GM12878 (cell line): Measurements from ENCODE around the gene CCDC149. TPM values are rescaled to one million over a fixed set of nuclear protein-coding genes. Genes with fewer than 3 reads are reported as not detected.

Experiments
- ATAC-seq: fragments of 200-7000 bp; cut with Tn5 transposase; 3 replicates; pipeline ENCODE4 v1.9.1; 2020; ENCODE audit warnings: mild to moderate bottlenecking, moderate library complexity
- BruUV-seq: library from RNA; stranded (reverse); fragments of 400-500 nt; replicated peaks from 2 replicates; lab custom pipeline; 2021; lab: Mats Ljungman, UMichigan
- CTCF ChIA-PET: fragments of 300-600 bp; sonication (Branson Sonifier 250); formaldehyde crosslinking; extraction: SDS; loops from one replicate; lab custom pipeline; 2021; ENCODE audit warnings: inconsistent platforms; lab: Yijun Ruan, JAX
- POLR2A ChIA-PET: fragments of 350-600 bp; formaldehyde crosslinking; extraction: SDS; loops from one replicate; lab custom pipeline; 2021; ENCODE audit warnings: inconsistent platforms; lab: Charles Lee
- RAD21 ChIA-PET: fragments of 300-600 bp; sonication (Branson Sonifier 250); formaldehyde crosslinking; loops from one replicate; lab custom pipeline; 2023; ENCODE audit warnings: antibody characterized with exemption; ENCODE audit not compliant: unreplicated experiment; lab: Charles Lee
- SMC1A ChIA-PET: fragments of 300-600 bp; sonication (Branson Sonifier 250); formaldehyde crosslinking; loops from one replicate; lab custom pipeline; 2023; ENCODE audit not compliant: unreplicated experiment, uncharacterized antibody; lab: Charles Lee
- DNase-seq: peaks from one replicate; pipeline ENCODE4 v3.0.0-alpha.2; 2011; ENCODE audit warnings: low read depth, low spot score
- FAIRE-seq: peaks from 3 replicates; lab custom pipeline; 2011; peaks lifted over from hg19 to GRCh38; lab: Jason Lieb, UNC
- H2AFZ ChIP-seq: 2 replicates; pipeline ENCODE4 v1.6.0; 2011; ENCODE audit warnings: low read depth, low read length, control low read depth; ENCODE audit not compliant: control insufficient read depth
- H3K27ac ChIP-seq: 2 replicates; pipeline ENCODE4 v1.5.1; 2011; ENCODE audit warnings: control low read depth; ENCODE audit not compliant: control insufficient read depth, insufficient read depth
- H3K27me3 ChIP-seq, 2 experiments: replicated peaks in 1 of 2; 2 replicates each; pipeline versions ENCODE4 v1.6.0 to v1.6.1; 2011; ENCODE audit warnings: low read length in 1 of 2; ENCODE audit not compliant: control insufficient read depth in 2 of 2, insufficient read depth in 2 of 2
- H3K36me3 ChIP-seq, 2 experiments: 2 replicates each; pipeline ENCODE4 v1.5.1; 2011; ENCODE audit warnings: low read length in 1 of 2; ENCODE audit not compliant: control insufficient read depth in 2 of 2, insufficient read depth in 2 of 2
- H3K4me1 ChIP-seq: 2 replicates; pipeline ENCODE4 v1.6.1; 2011; ENCODE audit warnings: mild to moderate bottlenecking, low read length, moderate library complexity, mixed read lengths; ENCODE audit not compliant: control insufficient read depth, insufficient read depth
- H3K4me2 ChIP-seq: 2 replicates; pipeline ENCODE4 v1.6.0; 2011; ENCODE audit warnings: control low read depth; ENCODE audit not compliant: control insufficient read depth, insufficient read depth
- H3K4me3 ChIP-seq: fragments of 200-600 bp; sonication (generic); 2 replicates; pipeline ENCODE4 v1.5.1; 2016
- H3K79me2 ChIP-seq: 2 replicates; pipeline ENCODE4 v1.6.0; 2011; ENCODE audit warnings: low read length; ENCODE audit not compliant: control insufficient read depth, insufficient read depth
- H3K9ac ChIP-seq: 2 replicates; pipeline ENCODE4 v1.8.0; 2011; ENCODE audit warnings: low read length, control low read depth, mixed read lengths; ENCODE audit not compliant: control insufficient read depth, insufficient read depth
- H3K9me3 ChIP-seq: replicated peaks from 3 replicates; pipeline ENCODE4 v1.5.1; 2011; ENCODE audit warnings: mild to moderate bottlenecking, low read length; ENCODE audit not compliant: control insufficient read depth, insufficient read depth
- H4K20me1 ChIP-seq: 2 replicates; pipeline ENCODE4 v1.6.0; 2011; ENCODE audit not compliant: control insufficient read depth, insufficient read depth
- BCL11A ChIP-seq: IDR thresholded peaks from 2 replicates; pipeline ENCODE4 v1.6.1; 2011; ENCODE audit warnings: low read depth, low read length
- NFXL1 ChIP-seq: fragments of 450-650 bp; IDR thresholded peaks from 2 replicates; pipeline ENCODE4 v1.6.1; 2017; ENCODE audit warnings: antibody characterized with exemption, mild to moderate bottlenecking, borderline replicate concordance
- PAX5 ChIP-seq: IDR thresholded peaks from 2 replicates; pipeline ENCODE4 v1.6.1; 2011; ENCODE audit warnings: low read depth, low read length, borderline replicate concordance
- SPI1 ChIP-seq: IDR thresholded peaks from 2 replicates; pipeline ENCODE4 v1.6.1; 2011; ENCODE audit warnings: low read depth, mild to moderate bottlenecking, low read length, moderate library complexity, borderline replicate concordance; ENCODE audit not compliant: insufficient read depth
- TCF3 ChIP-seq: IDR thresholded peaks from 2 replicates; pipeline ENCODE4 v1.6.1; 2012; ENCODE audit warnings: low read depth, mild to moderate bottlenecking, low read length, borderline replicate concordance; ENCODE audit not compliant: insufficient read depth
- ZNF384 ChIP-seq: IDR thresholded peaks from 2 replicates; pipeline ENCODE4 v1.6.1; 2012; ENCODE audit warnings: low read depth, mild to moderate bottlenecking, low read length, improper control_type of control experiment, borderline replicate concordance
- WGBS: methylation state at CpG from one replicate; pipeline ENCODE4 v1.1.6; 2016; ENCODE audit warnings: low lambda C conversion rate; ENCODE audit not compliant: insufficient replicate concordance, insufficient coverage; ENCODE audit errors: missing lambda C conversion rate; 5-methylcytosine and 5-hydroxymethylcytosine counted together
- in situ Hi-C: fragments of 300-500 bp; cut with MboI; formaldehyde crosslinking; loops from 9 replicates; pipeline ENCODE4 v1.14.3; 2018; ENCODE audit warnings: mixed read lengths
- intact Hi-C: fragments of 100-400 bp; cut with micrococcal nuclease; formaldehyde crosslinking; loops from one replicate; pipeline ENCODE4 v1.14.2; 2022; ENCODE audit not compliant: unreplicated experiment
- polyA plus RNA-seq, 11 experiments: library from polyadenylated mRNA; depleted of rRNA in 4 of 11; unstranded in 6 of 11; stranded (reverse) in 5 of 11; fragments of >200 nt; fragmentation: Nextera tagmentation in 4 of 11; fragmentation: Illumina TruSeq in 1 of 11; extraction: Ambion mirVana in 4 of 11; extraction: Trizol in 1 of 11; gene quantifications; 1 replicate in 1 of 11; 2 replicates in 10 of 11; pipeline versions ENCODE4 v1.2.1 to v1.2.3, GENCODE V29; 2011 to 2016; ENCODE audit warnings: inconsistent platforms in 2 of 11, missing spikeins in 2 of 11, low read depth in 1 of 11
- total RNA-seq, 4 experiments: library from RNA; depleted of rRNA in 3 of 4; stranded (reverse); fragments of >200 nt in 3 of 4; fragmentation: Illumina TruSeq in 1 of 4; extraction: Trizol in 1 of 4; gene quantifications; 2 replicates each; pipeline versions ENCODE4 v1.2.1 to v1.2.3, GENCODE V29; 2013 to 2021

The CCDC149 gene
- total and polyA plus RNA-seq, 10 of the 15 experiments (the other 5 are each of a cell fraction or from before 2014, with no cell fraction given) = 0.03 to 0.04 (median 0.04) TPM; not detected in 7

DNA sequence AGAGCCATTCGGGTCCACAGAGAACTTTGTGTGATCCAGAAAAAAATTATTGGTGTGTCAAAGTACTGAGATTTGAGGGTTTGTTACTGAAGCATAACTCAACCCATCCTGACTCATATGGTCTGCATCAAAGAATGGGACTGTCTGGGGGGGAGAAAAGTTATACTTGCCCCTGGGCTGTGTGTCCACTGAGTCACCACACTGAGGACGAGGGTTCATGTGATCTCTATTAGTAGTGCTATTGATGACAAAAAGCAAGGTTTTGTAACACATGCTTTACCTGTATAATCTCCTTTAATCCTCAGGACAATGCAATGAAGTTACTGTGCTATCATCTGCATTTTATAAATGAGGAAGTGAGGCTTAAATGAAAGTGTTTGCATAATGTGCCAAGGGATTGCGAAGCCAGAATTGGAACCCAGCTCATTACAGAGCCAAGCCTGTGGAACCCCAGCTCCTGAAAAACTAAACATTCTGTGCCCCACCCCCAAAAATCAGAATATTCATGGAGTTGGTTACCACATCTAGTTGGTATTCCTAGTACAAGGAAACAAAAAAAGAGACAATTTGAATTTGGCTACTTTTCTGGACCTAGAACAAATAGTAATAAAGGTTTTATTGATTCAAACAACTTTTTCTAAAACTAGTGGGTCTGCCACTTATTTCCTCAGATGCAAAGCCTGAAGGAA, 31.2 kb downstream of the CCDC149 start:
- no peak overlapping the region for H3K27ac ChIP-seq
- no peak overlapping the region for H2AFZ ChIP-seq
- in situ Hi-C loops (no loop called here), intact Hi-C loops (no loop called here)
- SMC1A ChIA-PET = no interaction called here
- RAD21 ChIA-PET = no interaction called here
- no peaks in the 10 kb centered on the region; the same call in 1 of the 2 replicates for H3K4me1 ChIP-seq
- CTCF ChIA-PET = no interaction called here
- no peak overlapping the region for H3K9ac ChIP-seq
- BruUV-seq = no TSS peak
- no peaks in the 10 kb centered on the region for H4K20me1 ChIP-seq
- FAIRE-seq (no peak), DNase-seq (no peak), ATAC-seq (no peak)
- no peaks in the 10 kb centered on the region for H3K9me3 ChIP-seq
- H3K4me2 ChIP-seq = no peak overlapping the region
- no peaks in the 10 kb centered on the region for H3K36me3 ChIP-seq
- H3K4me3 ChIP-seq = no peak overlapping the region
- 11% methylated on average over 3 of the region's 3 CpGs for WGBS
- H3K79me2 ChIP-seq = no peaks in the 10 kb centered on the region
- TF ChIP-seq BCL11A (no peak), SPI1 (peak; percentile 62; the same call in 1 of the 2 replicates)
- no peaks in the 10 kb centered on the region; a peak in 1 of 4 replicates for H3K27me3 ChIP-seq
- POLR2A ChIA-PET = no interaction called here

DNA sequence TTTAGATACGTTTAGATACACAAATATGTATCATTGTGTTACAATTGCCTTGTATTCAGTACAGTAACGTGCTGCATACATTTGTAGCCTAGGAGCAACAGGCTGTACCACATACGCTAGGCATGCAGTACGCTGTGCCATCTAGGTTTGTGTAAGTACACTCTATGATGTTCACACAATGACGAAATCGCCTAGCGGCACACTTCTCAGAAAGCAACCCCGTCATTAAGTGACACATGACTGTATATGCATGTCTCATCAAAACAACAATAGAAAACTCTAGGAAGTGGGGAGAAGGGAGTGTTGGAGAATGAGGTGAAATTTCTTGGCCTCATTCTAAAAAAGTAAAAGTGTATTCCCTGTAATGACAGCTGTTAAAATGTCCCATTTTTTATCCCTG, 32.7 kb downstream of the CCDC149 start:
- Histone ChIP-seq H3K4me2 (no peak overlapping the region), H3K4me1 (no peaks in the 10 kb centered on the region; the same call in 1 of the 2 replicates), H2AFZ (no peak overlapping the region), H3K9ac (no peak overlapping the region), H3K27me3 (no peaks in the 10 kb centered on the region; a peak in 1 of 4 replicates), H3K9me3 (no peaks in the 10 kb centered on the region), H3K36me3 (no peaks in the 10 kb centered on the region), H3K4me3 (no peak overlapping the region)
- FAIRE-seq (no peak), ATAC-seq (no peak), DNase-seq (no peak)
- 61% methylated on average over 8 of the region's 8 CpGs for WGBS
- SMC1A ChIA-PET = no interaction called here
- BruUV-seq = no TSS peak
- no peak for TF ChIP-seq PAX5
- no peak for TF ChIP-seq NFXL1
- no peak for TF ChIP-seq ZNF384
- no peak for TF ChIP-seq TCF3
- TF ChIP-seq, all 136 proteins: peak for 0
- ChIA-PET POLR2A (no interaction called here), CTCF (no interaction called here), RAD21 (no interaction called here)
- intact Hi-C loops = no loop called here
- in situ Hi-C loops = no loop called here
- Histone ChIP-seq H3K27ac (no peak overlapping the region), H4K20me1 (no peaks in the 10 kb centered on the region), H3K79me2 (no peaks in the 10 kb centered on the region)
